ENCODE measurements around the gene PLAAT2.

GRCh38 chr11:63527667-63528066 is 35.5 kb downstream of the PLAAT2 start:
- TF ChIP-seq CTCF (IDR thresholded peaks at IDR 0.05) (no peak), POLR2A (IDR thresholded peaks at IDR 0.05) (no peak)
